Upper lobe of left lung (tissue), 4 donors: Measurements from ENCODE around the gene PLEKHF1.

Experiments used
- POLR2AphosphoS5 ChIP-seq, 2 donors: sonication (generic); formaldehyde crosslinking; IDR thresholded peaks; one replicate each; pipeline ENCODE4 v1.5.1; 2017; ENCODE audit warnings: antibody characterized with exemption in 2 of 2
- TF ChIP-seq, protein P1 (sequence below), 6 experiments: fragments of 450-650 bp in 4 of 6; fragments of 200-600 bp in 2 of 6; sonication (generic) in 2 of 6; IDR thresholded peaks; one replicate each; pipeline ENCODE4 v1.5.1; 2016 to 2019; ENCODE audit warnings: antibody characterized with exemption in 6 of 6

GRCh38 chr19:29699861-29700260 is 34.6 kb downstream of the PLEKHF1 start:
- no peak for TF ChIP-seq POLR2AphosphoS5 (IDR thresholded peaks at IDR 0.05)
- TF ChIP-seq, protein P1, sequence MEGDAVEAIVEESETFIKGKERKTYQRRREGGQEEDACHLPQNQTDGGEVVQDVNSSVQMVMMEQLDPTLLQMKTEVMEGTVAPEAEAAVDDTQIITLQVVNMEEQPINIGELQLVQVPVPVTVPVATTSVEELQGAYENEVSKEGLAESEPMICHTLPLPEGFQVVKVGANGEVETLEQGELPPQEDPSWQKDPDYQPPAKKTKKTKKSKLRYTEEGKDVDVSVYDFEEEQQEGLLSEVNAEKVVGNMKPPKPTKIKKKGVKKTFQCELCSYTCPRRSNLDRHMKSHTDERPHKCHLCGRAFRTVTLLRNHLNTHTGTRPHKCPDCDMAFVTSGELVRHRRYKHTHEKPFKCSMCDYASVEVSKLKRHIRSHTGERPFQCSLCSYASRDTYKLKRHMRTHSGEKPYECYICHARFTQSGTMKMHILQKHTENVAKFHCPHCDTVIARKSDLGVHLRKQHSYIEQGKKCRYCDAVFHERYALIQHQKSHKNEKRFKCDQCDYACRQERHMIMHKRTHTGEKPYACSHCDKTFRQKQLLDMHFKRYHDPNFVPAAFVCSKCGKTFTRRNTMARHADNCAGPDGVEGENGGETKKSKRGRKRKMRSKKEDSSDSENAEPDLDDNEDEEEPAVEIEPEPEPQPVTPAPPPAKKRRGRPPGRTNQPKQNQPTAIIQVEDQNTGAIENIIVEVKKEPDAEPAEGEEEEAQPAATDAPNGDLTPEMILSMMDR (IDR thresholded peaks at IDR 0.05), result no peak
